NOMO-1 treated with DMSO at 0.1 percent for 48 hours (cell line): ENCODE results near the gene NOC2L.

Source experiments
- DNase-seq: peaks from one replicate; lab custom pipeline; 2025; ENCODE audit not compliant: unreplicated experiment; lab: John Stamatoyannopoulos, UW

NOC2L gene

GRCh38 chr1:975896-976683 lies 17.0 kb upstream of the NOC2L start:
- DNase-seq = peak; percentile 40

- DNase-seq = no peak
These were observed 16.3 kb upstream of the NOC2L start for GRCh38 chr1:975365-975764.

DNA sequence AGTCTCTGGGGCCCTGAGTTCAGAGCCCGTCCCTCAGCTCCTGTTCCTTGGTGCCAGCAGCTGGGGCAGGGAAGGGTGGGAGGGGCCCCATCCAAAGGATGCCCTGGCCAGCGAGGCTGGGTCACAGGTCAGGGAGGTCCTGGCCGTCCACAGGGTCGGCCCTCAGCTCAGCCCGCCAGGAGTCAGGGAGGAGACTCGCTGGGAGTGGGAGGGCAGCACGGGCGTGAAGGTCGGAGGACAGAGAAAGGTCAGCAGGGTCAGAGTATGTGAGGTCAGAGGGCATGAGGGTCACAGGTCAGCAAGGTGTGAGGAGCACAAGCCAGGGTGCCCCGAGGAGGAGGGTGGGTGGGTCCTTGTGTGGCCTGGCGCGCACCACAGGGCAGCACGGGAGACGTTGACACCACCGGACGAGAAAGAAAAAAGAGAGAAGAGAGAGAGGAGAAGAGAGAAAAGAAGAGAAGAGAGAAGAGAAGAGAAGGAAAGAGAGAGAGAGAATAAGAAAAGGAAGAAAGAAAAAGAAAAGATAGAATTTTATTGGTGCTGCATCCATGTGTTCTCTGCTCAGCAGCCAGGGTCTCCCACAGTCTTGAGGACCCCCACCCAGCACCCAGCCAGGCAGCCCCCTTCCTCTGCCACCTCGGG lies 15.8 kb upstream of the NOC2L start:
- no peak for DNase-seq

DNA sequence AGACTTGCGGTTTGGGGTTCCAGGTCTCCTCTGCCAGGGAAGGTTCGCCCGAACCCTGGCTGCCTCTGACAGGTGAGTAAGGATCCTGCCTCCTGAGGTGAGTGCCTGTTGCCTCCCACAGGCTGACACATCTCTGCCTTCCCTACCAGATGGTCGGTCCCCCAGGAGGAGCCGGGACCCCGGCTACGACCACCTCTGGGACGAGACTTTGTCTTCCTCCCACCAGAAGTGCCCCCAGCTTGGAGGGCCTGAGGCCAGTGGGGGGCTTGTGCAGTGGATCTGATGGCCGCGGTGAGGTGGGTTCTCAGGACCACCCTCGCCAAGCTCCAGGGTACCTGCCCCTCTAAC lies 15.2 kb upstream of the NOC2L start:
- DNase-seq = no peak

- DNase-seq = no peak
These were observed 14.6 kb upstream of the NOC2L start for GRCh38 chr1:973459-974292.

DNA sequence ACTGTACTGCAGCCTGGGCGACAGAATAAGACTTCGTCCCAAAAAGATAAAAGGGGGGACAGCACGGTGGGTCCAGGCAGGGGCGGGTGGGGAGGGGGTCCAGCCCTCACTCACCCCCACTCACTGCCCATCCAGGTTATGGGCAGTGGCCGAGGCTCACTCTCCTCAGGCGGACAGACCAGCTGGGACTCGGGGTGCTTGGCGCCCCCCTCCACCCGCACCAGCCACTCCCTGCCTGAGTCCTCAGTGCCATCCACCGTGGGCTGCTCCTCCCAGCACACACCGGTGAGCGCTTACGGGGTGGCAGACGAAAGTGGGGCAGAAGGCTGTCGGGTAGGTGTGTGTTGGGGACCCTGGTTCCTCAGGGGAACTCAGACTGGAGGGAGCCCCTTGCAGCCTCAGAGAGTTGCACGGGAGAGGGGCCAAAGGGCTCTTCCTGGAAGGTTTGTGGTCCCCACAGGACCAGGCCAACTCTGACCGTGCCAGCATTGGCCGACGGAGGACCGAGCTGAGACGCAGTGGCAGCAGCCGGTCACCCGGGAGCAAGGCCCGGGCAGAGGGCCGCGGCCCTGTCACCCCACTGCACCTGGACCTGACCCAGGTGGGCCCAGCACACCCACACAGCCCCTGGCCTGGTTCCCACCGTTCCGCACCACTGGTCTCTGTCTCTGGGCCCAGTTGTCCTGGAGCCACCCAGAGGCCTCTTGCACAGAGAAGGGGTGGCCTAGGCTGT lies 13.8 kb upstream of the NOC2L start:
- no peak for DNase-seq

DNA sequence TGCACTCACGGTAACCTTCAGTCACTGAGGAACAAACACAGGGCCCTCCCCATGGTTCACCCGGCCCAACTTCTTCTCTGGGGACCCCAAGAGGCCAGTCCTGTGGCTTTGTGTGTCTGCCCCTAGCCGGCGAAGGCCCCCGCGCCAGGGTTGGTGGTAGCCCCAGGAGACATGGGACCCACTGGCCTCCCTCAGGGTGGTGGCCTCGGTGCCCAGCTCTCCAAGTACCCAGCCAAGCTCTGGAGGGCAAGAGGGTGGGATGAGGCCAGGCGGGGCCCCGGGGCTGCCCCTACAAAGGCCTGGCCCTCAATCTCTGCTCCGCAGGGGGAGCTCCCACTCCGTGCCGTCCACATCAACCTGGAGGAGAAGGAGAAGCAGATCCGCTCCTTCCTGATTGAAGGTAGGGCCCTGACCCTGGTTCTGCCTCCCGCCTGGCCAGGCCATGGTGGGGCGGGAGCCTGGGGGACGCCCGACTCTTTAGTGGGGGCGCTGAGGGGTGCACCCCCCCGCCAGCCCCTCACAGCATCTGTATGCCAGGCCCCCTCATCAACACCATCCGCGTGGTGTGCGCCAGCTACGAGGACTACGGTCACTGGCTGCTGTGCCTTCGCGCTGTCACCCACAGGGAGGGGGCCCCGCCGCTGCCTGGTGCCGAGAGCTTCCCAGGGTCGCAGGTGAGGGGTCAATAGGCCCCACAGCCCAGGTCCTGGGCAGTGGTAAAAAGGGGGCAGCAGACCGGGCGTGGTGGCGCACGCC lies 12.9 kb upstream of the NOC2L start:
- no peak for DNase-seq

GRCh38 chr1:970973-971730 lies 12.1 kb upstream of the NOC2L start:
- no peak for DNase-seq

DNA sequence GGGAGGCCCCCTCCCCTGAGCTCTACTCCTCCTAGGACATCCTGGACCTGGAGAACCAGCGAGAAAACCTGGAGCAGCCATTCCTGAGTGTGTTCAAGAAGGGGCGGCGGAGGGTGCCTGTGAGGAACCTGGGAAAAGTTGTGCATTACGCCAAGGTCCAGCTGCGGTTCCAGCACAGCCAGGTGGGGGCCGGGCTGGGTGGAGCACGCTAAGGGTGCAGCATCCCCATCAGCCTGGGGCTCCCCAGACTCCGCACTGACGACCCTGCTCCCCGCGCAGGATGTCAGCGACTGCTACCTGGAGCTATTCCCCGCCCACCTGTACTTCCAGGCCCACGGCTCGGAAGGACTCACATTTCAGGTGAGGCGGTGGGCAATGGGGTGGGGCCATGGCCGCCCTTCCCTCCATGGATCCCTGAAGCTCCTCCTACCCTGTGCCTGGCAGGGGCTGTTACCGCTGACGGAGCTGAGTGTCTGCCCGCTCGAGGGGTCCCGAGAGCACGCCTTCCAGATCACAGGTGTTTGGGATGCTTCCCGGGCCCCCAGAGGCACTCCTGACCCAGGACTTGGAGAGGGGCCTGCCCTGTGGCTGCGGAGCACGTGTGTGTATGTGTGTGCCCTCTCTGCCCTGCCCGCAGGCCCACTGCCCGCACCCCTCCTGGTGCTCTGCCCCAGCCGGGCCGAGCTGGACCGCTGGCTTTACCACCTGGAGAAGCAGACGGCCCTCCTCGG lies 11.4 kb upstream of the NOC2L start:
- no peak for DNase-seq

DNA sequence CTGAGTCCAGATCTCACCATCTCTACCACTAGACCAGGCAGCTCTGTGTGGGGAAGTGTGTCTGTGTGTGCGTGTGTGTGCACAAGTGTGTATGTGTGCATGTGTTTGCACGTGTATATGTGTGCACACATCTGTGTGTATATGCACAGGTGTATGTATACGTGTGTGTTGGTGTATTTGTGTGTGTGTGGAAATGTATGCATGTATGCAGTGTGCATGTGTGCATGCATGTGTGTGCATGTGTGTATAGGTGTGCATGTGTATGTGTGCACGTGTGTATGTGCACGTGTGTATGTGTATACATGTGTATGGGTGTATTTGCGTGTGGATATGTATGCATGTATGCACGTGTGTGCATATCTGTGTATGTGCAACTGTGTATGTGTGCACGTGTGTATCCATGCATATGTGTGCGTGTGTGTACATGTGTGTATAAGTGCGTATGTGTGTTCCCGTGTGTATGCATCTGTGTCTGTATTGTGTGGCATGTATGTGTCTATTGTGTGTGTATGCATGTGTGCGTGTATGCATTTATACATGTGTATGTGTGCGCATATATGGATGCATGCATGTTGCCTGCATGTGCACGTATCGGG lies 10.3 kb upstream of the NOC2L start:
- no peak for DNase-seq

- DNase-seq = no peak
These were observed 8.6 kb upstream of the NOC2L start for GRCh38 chr1:967466-968343.

DNA sequence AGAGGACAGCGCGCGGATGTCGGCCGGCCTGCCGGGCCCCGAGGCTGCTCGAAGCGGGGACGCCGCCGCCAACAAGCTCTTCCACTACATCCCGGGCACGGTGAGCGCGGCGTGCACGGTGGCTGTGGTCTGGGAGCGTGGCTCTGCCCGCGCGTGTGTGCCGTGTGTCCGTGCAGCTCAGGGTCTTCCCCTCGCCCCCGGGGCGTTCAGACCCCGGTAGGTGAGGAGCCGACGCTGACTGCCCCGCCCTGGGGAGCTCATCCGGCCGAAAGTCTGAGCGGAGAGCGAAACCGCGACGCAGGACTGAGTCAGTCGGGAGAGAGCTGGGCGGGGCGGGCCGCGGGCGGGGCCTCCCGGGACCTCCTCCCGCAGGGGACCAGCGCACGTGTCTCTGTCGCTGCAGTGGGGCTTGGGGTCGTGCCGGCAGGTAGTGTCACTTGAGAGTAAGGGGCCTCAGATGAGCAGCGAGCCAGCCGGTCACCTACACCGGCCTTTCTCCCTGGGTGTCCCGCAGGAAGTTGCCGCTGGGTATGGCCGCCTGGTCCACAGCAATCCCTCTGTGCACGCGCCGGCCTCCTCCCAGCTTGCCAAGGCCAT lies 7.7 kb upstream of the NOC2L start:
- peak; percentile 28 for DNase-seq

GRCh38 chr1:966135-966703 lies 7.2 kb upstream of the NOC2L start, which contains the start of gene PLEKHN1:
Gene PLEKHN1 (plus strand): TSS chr1:966482. CDS start chr1:966532, 50 bp downstream.
- DNase-seq = no peak

DNA sequence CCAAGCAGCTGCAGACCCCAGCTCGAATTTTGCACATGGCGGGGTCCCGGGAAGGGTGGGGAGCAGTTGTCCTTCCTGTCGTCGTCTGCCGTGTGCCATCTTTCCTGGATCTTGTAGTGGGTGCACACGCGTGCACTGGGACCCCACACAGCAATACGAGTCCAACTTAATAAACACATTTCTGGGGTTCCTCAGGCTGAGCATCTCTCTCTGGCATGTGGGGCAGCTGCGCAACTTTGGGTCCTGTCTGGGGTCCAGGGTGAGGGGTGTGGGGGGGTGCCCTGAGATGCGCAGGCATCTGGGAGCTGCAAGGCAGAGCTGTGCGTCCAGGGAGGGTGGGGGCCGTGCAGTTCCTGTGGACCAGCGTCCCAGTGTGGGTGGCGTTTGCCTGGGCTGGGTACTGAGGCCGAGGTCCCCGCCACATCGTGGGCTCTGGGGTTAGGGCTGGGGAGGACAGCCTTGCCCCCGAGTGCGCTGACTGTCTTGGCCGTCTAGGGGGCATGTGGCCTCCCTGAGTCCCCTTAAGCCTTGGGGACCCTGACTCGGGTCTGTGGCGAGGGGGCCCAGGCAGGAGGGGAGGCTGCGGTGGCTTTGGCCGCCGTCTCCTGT lies 6.6 kb upstream of the NOC2L start:
- no peak for DNase-seq

DNA sequence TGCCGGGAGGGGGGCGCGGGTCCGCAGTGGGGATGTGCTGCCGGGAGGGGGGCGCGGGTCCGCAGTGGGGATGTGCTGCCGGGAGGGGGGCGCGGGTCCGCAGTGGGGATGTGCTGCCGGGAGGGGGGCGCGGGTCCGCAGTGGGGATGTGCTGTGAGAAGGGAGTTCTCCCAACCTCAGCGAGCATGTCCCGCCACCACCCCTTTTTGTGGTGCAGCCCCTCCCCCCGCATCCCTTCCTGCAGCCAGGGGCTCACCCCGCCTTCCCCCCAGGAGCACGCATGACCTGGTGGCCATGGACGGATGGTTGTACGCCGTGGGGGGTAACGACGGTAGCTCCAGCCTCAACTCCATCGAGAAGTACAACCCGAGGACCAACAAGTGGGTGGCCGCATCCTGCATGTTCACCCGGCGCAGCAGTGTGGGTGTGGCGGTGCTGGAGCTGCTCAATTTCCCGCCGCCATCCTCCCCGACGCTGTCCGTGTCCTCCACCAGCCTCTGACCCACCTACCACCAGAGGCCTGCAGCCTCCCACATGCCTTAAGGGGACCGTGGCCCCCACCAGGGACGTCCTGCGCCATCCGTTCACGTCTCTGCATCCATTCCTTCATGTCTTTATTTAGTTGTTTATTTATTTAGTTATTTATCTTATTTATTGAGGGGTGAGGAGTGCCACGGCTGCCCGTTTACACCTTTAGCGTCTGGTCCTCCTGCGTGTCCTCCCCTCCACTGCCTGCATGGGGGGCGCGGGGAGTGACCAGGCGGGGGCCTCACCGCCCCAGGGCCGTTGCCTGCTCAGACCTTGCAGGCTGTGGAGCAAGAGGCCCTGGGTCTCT lies 5.9 kb upstream of the NOC2L start:
- DNase-seq = no peak
